Activated CD8-positive, alpha-beta memory T cell treated with anti-CD3 and anti-CD28 coated beads for 1 hour (primary cell): ENCODE measurements around the gene PRX.
"Not testable (repeated sequence)": the region's sequence is repeated elsewhere in the genome, so short reads cannot be mapped to it uniquely, and the experiment has no call there.

Experiments
- DNase-seq, 2 donors: peaks; one replicate each; pipeline ENCODE4 v3.0.0-alpha.2; 2020; ENCODE audit warnings: low read depth in 1 of 2; ENCODE audit errors: extremely low read depth in 1 of 2

Gene PRX

GRCh38 chr19:40393894-40394815, 19.0 kb downstream of the PRX start:
- DNase-seq = no peak

- no peak for DNase-seq
Measured at GRCh38 chr19:40392894-40393517, 20.2 kb downstream of the PRX start.

DNA sequence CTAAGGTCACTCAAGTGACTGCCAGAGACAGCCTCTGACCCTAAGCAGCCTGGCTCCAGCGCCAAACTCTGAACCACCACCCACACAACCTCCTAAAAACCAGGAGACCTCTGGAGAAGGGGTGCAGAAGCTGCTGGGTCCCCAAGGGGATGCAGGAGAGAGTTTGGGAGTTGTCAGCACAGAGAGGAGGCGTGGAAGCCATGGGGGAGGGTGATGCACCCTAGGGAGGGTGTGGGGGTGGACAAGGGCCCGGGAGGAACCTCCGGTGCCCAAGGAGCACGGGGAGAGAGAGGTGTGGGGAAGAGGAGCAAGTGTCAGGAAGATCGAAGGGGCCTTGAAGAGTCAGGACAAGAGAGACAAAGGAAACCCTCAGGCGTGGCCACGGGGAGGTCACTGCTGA, 21.1 kb downstream of the PRX start:
- DNase-seq = no peak

DNA sequence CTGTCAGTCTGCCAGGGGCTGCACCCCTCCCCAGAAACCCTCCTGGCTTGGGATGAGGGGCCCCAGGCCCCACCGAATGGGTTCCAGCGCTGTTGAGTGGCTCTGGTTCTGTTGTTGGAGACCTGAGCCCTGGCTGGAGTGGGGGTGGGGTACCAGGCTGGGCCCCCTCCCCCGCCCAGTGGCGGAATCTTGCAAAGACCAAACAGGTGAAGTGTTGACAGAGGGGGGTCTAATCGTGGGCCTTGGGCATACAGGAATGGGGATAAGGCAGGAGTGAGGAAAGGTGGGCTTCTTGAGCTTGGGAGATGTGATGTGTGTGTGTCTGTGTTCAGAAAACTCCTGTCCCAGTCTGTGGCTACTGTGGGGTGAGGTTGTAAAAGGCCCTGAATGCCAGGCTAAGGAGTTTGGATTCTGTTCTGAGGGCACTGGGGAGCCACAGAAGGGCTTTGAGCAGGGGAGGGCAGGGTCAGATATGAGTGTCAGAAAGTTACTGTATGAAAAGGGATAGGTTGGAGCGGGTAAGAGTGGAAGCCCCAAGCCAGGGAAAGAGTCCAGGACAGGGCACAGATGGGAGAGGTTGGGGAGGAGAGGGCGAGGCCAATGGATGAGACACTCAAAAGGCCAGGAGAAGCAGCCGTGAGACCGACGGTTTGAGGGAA, 23.0 kb downstream of the PRX start, which contains the start of gene HIPK4:
HIPK4 (minus strand) TSS at position 98 of the 659 bp plus-strand sequence. CDS start 279 bp downstream, outside the sequence.
- no peak for DNase-seq

DNA sequence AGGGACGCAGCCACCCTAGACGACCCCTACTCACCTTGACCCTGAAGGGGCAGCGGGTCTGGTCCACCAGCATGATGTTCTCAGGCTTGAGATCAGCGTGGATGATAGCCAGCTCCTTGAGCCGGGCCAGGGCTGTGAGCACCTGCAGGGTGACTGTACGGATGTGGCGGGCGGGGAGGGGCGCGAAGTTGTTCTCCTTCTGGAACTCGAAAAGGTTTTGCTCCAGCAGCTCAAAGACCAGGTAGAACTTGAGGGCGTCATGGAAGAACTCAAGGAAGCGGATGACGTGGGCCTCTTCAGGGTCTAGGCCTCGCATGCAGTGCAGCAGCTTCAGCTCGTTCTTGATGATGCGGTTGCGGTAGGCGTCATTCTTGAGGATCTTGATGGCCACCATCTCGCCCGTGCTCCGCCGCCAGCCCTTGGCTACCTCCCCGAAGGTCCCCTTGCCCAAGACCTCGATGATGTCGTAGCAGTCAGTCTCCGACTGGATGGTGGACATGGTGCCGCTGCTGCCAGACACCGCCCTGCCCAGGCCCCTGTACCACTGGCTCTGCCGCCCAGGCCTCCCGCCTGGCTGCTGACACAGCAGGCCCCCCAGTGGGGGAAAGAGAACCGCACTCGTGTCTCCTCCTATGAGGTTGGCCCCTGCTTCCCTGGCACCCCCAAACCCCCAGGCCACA, 23.6 kb downstream of the PRX start:
- no peak for DNase-seq

DNA sequence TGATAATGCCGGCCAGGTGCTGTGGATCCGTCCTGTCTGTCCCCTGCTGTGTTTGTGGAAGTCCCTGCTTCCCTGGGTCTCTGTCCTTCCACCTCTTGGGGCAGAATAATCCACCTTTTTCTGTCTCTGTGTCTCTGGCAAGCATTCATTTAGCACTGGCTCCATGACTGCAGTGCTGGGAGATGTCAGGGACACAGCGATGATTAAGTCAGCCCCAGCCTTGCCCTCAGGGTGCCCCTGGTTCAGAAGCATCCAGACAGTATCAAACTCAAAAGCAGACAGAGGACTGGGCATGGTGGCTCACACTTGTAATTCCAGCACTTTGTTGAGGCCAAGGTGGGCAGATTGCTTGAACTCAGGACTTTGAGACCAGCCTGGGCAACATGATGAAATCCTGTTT, 24.7 kb downstream of the PRX start:
- DNase-seq = no peak

DNA sequence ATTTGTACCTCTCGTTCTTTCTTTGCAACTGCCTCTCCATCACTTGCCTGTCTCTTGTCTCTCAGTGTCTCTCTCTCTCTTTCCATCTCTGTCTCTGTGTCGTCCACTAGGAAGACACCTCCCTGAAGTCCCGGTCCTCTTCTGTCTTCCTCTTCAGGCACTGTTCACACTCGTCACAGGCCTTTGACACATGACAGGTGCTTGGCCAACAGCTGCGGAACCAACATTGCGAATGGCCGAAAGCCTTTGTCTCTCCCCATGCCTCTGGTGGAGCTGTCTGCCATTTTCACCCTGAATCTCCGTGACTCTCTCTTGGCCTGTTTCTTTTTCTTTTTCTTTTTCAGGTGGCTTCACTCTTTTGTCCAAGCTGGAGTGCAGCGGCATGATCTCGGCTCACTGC, 26.0 kb downstream of the PRX start:
- no peak for DNase-seq

DNA sequence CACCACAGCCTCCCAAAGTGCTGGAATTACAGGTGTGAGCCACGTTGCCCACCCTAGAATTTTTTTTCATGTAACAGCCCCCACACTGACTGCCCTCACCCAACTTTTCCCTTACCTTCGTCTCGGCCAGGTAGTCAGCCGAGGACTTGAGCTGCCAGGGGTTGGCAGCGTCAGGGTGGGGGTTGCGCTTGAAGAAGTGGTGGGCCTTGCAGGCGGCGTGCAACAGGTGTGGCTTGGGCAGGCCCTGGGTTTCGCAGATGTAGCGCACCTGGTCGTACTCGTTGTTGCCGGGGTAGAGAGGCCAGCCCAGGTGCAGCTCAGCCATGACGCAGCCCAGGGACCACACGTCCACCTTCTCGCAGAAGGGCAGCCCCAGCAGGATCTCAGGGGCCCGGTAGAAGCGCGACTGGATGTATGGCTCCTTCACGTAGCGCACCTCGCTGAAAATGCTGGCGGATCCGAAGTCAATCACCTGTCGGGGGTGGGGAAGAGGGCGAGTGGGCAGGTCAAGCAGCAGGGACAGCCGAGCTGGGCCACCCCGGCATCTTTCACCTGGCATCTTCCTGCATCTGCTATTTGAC, 29.4 kb downstream of the PRX start:
- no peak for DNase-seq

DNA sequence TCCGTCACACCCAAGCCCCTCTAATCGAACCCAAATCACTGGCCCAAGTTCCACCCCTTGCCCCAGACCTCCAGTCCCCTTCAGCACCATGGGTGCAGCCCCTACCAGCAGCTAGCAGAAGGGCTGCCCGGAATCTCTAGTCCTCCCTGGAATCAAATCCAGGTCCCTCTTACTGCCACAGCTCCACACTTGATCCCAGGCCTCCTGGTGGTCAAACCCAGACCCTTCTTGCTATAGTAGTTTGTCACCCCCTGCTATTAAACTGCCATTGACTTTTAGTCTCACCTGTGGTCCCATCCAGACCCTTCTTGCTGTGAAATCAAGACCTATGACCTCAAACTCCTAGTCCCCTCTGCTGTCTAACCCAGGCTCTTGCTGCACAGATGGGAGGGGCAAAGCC, 31.9 kb downstream of the PRX start:
- DNase-seq = no peak

- no peak for DNase-seq
Measured at GRCh38 chr19:40380199-40381037, 32.8 kb downstream of the PRX start.

DNA sequence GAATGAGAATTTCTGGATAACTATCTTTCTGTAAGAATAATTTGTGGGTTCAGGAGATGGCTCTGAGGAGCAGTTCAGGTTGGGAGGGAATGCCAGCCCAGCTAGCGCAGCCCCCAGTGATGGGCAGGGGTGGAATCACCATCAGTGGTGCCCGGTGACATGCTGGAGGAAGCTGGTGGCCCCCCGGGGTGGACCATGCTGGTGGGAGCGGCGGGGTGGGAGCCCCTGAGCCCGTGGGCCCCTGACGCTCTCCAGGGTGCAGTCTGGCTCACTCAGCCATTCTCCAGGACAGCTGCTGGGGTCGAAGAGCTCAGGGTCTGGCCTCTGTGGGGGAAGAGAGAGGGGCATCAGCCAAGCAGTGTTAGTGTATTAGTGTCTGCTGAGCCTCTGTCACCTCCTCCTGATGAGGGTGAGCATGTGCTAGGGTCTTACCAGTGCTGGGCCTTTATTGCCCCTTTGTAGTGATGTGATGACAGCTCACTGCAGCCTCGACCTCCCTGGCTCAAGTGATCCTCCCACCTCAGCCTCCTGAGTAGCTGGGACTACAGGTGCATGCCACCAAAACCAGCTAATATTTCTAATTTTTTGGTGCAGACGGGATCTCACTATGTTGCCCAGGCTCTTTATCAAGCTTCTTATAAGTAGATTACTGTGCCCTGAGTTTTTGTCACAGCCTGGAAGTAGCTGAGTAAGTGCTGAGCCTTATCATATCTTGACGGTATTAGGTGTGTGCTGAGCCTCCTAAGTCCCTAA, 33.6 kb downstream of the PRX start:
- no peak for DNase-seq

- DNase-seq = no peak
Measured at GRCh38 chr19:40378509-40378908, 34.7 kb downstream of the PRX start.

DNA sequence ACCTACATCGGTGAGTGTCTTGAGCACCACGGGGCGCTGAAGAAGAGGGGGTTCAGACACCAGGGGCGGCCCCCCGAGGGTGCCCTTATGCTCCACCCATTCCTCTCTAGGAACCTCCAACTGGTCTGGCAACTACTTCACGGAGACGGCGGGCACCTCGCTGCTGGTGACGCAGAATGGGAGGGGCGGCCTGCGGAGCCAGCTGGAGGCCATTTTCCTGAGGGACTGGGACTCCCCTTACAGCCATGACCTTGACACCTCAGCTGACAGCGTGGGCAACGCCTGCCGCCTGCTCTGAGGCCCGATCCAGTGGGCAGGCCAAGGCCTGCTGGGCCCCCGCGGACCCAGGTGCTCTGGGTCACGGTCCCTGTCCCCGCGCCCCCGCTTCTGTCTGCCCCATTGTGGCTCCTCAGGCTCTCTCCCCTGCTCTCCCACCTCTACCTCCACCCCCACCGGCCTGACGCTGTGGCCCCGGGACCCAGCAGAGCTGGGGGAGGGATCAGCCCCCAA, 35.2 kb downstream of the PRX start:
- no peak for DNase-seq

DNA sequence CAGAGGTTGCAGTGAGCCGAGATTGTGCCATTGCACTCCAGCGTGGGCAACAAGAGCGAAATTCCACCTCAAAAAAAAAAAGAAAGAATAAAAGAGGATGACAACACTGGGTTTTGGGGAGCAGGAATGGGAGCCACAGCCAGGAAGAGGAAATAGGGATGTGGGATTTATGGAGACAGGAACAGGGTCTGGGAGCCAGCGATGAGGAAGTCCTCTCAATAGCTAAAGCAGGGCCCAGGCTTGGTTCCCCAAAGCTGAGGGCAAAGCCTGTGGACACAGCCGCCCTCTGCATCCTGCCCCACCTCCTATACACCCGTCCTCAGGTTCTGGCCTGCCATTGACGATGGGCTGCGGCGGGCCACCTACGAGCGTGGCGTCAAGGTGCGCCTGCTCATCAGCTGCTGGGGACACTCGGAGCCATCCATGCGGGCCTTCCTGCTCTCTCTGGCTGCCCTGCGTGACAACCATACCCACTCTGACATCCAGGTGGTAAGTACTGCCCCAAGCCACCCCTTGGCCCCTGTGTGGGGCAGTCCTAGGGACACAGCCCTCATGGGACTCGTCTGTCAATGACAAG, 36.8 kb downstream of the PRX start:
- DNase-seq = no peak

DNA sequence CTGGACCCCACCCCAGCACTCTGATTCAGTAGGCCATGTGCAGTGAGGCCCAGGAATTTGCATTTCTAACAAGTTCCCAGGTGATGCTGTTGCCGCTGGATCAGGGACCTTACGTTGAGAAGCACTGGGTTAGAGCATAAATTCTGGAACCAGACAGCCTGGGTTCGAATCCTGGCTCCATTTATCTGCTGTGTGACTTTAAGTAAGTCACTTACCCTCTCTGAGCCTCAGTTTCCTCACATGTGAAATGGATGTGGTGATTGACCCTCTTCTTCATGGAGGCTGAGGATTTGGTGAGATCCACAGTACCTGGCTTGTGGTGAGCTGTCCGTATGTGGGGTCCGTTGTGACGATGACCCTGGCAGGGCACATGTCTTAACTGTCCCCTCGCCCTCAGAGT, 39.1 kb downstream of the PRX start:
- no peak for DNase-seq

DNA sequence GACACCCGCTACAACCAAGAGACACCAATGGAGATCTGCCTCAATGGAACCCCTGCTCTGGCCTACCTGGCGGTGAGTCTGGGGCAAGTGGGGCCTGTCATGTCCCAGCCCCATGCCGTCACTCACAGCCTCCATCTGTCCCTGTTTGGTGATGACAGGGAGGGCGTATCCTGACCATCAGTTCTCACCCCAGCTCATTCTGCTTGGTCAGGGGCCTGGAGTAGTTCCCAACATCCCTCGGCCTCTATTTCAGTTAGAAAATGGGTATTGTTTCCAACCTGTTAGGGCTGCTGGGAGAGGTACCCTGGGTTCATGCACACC, 41.4 kb downstream of the PRX start:
- DNase-seq = no peak

DNA sequence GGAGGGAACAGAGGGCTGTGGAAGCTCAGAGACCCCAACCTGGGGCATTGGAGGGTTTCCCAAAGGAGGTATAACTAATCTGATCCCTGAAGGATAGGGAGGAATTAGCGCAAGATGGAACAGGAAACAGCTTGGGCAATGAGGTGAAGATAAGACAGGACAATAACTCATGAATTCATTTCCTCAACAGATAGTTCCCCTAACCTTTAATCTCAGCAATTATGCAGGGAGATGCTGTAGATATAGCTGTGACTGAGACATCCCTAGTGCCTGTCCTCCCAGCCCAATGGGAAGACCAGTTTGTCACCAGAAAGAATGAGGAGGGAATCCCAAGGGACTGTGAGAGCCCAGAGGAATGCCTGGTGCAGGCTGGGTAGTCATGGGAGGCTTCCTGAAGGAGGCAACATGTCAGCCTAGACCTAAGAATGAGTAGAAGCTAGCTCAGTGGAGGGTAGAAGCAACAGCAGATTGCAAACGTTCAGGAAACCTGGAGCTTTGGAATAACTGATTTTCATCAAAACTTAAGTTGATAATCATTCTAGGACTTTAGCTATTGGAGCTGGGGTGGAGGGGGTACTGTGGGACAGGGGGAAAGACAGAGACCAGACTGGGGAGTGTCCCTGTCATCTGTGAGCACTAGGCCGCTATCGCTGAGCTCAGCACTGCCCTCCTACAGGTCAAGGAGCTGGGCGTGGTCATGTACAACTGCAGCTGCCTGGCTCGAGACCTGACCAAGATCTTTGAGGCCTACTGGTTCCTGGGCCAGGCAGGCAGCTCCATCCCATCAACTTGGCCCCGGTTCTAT, 42.0 kb downstream of the PRX start:
- DNase-seq = no peak

GRCh38 chr19:40370253-40370652, 42.9 kb downstream of the PRX start:
- not testable (repeated sequence) for DNase-seq
